BJ (cell line): ENCODE data around the gene ZNF385D. TPM values are rescaled to one million over a fixed set of nuclear protein-coding genes. Genes with fewer than 3 reads are reported as not detected.

ENCODE experiments used
- CTCF ChIA-PET: fragments of 350-600 bp; formaldehyde crosslinking; extraction: SDS; loops from one replicate; lab custom pipeline; 2021; ENCODE audit warnings: antibody characterized with exemption, inconsistent platforms; lab: Yijun Ruan, JAX
- POLR2A ChIA-PET: fragments of 300-600 bp; sonication (Branson Sonifier 250); formaldehyde crosslinking; extraction: SDS; loops from one replicate; lab custom pipeline; 2021; ENCODE audit warnings: antibody characterized with exemption; lab: Charles Lee
- DNase-seq: peaks from one replicate; pipeline ENCODE4 v3.0.0-alpha.2; 2011; ENCODE audit warnings: low read depth
- H3K27me3 ChIP-seq: 2 replicates; pipeline ENCODE4 v1.6.0; 2011; ENCODE audit warnings: low read length; ENCODE audit not compliant: control insufficient read depth, insufficient read depth
- H3K36me3 ChIP-seq: 2 replicates; pipeline ENCODE4 v1.5.1; 2011; ENCODE audit warnings: low read length; ENCODE audit not compliant: control insufficient read depth, insufficient read depth
- H3K4me3 ChIP-seq: 2 replicates; pipeline ENCODE4 v1.5.1; 2011; ENCODE audit warnings: low read depth, mild to moderate bottlenecking, control low read depth, low read length
- polyA plus RNA-seq: library from polyadenylated mRNA; depleted of rRNA; stranded (reverse); fragments of >200 nt; gene quantifications from 2 replicates; pipeline ENCODE4 v1.2.3, GENCODE V29; 2011
- TF ChIP-seq, protein P1 (sequence below): IDR thresholded peaks from 2 replicates; pipeline ENCODE4 v1.5.1; 2011; ENCODE audit warnings: low read depth, mild to moderate bottlenecking, control low read depth, inconsistent platforms, low read length, moderate library complexity; ENCODE audit not compliant: insufficient read depth

Gene ZNF385D
- polyA plus RNA-seq, 1 experiment, result 2.2 TPM

DNA sequence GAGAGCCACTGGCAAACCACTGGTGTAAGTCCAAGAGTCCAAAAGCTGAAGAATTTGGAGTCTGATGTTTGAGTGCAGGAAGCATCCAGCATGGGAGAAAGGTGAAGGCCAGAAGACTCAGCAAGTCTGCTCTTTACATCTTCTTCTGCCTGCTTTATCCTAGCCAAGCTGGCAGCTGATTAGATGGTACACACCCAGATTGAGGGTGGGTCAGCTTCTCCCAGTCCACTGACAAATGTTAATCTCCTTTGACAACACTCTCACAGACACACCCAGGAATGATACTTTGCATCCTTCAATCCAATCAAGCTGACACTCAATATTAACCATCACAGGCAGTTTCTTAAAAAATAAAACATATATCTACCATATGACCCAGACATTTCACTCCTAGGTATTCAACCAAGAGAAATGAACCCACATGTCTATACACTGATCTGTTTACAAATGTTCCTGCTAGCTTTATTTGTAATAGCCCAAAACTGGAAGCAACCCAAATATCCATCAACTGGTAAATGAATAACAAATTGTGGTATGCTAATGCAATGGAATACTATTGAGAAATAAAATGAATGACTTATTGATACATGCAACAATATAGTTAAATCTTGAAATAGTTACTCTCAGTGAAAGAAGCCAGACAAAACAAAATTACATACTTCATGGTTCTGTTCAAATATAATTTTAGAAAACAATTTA lies 373.8 kb downstream of the ZNF385D start:
- DNase-seq, result no peak
- POLR2A ChIA-PET, result no interaction called here
- Histone ChIP-seq H3K4me3 (no peak overlapping the region), H3K36me3 (no peaks in the 10 kb centered on the region), H3K27me3 (no peaks in the 10 kb centered on the region)
- CTCF ChIA-PET, result no interaction called here
- TF ChIP-seq, protein P1, sequence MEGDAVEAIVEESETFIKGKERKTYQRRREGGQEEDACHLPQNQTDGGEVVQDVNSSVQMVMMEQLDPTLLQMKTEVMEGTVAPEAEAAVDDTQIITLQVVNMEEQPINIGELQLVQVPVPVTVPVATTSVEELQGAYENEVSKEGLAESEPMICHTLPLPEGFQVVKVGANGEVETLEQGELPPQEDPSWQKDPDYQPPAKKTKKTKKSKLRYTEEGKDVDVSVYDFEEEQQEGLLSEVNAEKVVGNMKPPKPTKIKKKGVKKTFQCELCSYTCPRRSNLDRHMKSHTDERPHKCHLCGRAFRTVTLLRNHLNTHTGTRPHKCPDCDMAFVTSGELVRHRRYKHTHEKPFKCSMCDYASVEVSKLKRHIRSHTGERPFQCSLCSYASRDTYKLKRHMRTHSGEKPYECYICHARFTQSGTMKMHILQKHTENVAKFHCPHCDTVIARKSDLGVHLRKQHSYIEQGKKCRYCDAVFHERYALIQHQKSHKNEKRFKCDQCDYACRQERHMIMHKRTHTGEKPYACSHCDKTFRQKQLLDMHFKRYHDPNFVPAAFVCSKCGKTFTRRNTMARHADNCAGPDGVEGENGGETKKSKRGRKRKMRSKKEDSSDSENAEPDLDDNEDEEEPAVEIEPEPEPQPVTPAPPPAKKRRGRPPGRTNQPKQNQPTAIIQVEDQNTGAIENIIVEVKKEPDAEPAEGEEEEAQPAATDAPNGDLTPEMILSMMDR, result no peak

DNA sequence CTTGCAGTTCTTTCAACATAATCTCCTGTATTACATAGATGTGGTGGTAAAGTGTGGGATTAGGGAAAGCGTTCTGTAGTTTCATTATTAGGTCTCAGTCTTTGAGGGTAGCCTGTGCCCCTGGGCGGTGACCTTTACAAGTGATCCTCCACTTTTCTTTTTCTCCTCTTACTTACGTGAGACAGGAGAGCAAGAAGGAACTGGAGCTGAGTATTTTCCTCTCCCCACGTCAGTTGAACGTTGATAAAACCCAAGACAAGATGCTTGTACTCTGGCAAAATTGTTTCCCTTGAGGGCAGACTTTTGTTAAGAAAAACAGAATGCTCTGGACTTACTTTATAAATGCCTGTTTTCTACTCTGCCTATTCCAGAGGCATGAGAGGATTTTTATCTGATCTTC lies 378.7 kb downstream of the ZNF385D start:
- Histone ChIP-seq H3K4me3 (no peak overlapping the region), H3K27me3 (no peaks in the 10 kb centered on the region), H3K36me3 (no peaks in the 10 kb centered on the region)
- DNase-seq, result no peak
- CTCF ChIA-PET, result no interaction called here
- POLR2A ChIA-PET, result no interaction called here
- TF ChIP-seq, protein P1, result no peak
